Astrocyte (in vitro differentiated cells and primary cell): ENCODE data around the gene G6PC3. TPM values are rescaled to one million over a fixed set of nuclear protein-coding genes. Genes with fewer than 3 reads are reported as not detected.
A peak's percentile ranks its signal among the peaks of the same experiment; 100 is the strongest.
"Not testable (repeated sequence)": the region's sequence is repeated elsewhere in the genome, so short reads cannot be mapped to it uniquely, and the experiment has no call there.

Source experiments
- DNase-seq: peaks from one replicate; pipeline ENCODE4 v3.0.0-alpha.2; 2010; ENCODE audit warnings: low read depth
- FAIRE-seq: peaks from 2 replicates; lab custom pipeline; 2011; peaks lifted over from hg19 to GRCh38; lab: Jason Lieb, UNC
- H2AFZ ChIP-seq: 2 replicates; pipeline ENCODE4 v1.6.0; 2012; ENCODE audit warnings: low read depth, low read length, inconsistent platforms
- H3K27ac ChIP-seq: 2 replicates; pipeline ENCODE4 v1.5.1; 2011; ENCODE audit warnings: low read depth, low read length, inconsistent platforms
- H3K27me3 ChIP-seq: 2 replicates; pipeline ENCODE4 v1.6.0; 2011; ENCODE audit warnings: low read length, inconsistent platforms; ENCODE audit not compliant: insufficient read depth
- H3K36me3 ChIP-seq: 2 replicates; pipeline ENCODE4 v1.5.1; 2011; ENCODE audit warnings: low read length, inconsistent platforms; ENCODE audit not compliant: insufficient read depth
- H3K4me1 ChIP-seq: 2 replicates; pipeline ENCODE4 v1.5.1; 2011; ENCODE audit warnings: low read length, inconsistent platforms; ENCODE audit not compliant: insufficient read depth
- H3K4me2 ChIP-seq: 2 replicates; pipeline ENCODE4 v1.6.0; 2012; ENCODE audit warnings: low read length, inconsistent platforms
- H3K4me3 ChIP-seq: 2 replicates; pipeline ENCODE4 v1.5.1; 2011; ENCODE audit warnings: low read depth, mild to moderate bottlenecking, low read length, inconsistent platforms; ENCODE audit not compliant: insufficient read depth
- H3K79me2 ChIP-seq: 2 replicates; pipeline ENCODE4 v1.6.0; 2012; ENCODE audit warnings: mild to moderate bottlenecking, low read length, inconsistent platforms; ENCODE audit not compliant: insufficient read depth
- H3K9ac ChIP-seq: 2 replicates; pipeline ENCODE4 v1.6.0; 2012; ENCODE audit warnings: mild to moderate bottlenecking, low read length, inconsistent platforms
- H3K9me3 ChIP-seq: 2 replicates; pipeline ENCODE4 v1.5.1; 2012; ENCODE audit warnings: low read depth, mild to moderate bottlenecking, low read length, inconsistent platforms; ENCODE audit not compliant: insufficient read depth
- H4K20me1 ChIP-seq: 2 replicates; pipeline ENCODE4 v1.6.0; 2012; ENCODE audit warnings: low read length, inconsistent platforms; ENCODE audit not compliant: insufficient read depth
- H3K27ac Mint-ChIP-seq: one replicate; pipeline ENCODE4 v1.8.0; 2021; ENCODE audit warnings: mild to moderate bottlenecking, mixed read lengths; ENCODE audit not compliant: unreplicated experiment
- H3K27me3 Mint-ChIP-seq: one replicate; pipeline ENCODE4 v1.8.0; 2021; ENCODE audit warnings: low read depth, mixed read lengths; ENCODE audit not compliant: unreplicated experiment
- H3K36me3 Mint-ChIP-seq: one replicate; pipeline ENCODE4 v1.8.0; 2021; ENCODE audit warnings: low read depth, mixed read lengths; ENCODE audit not compliant: unreplicated experiment
- H3K4me1 Mint-ChIP-seq: one replicate; pipeline ENCODE4 v1.8.0; 2021; ENCODE audit warnings: low read depth, mixed read lengths; ENCODE audit not compliant: unreplicated experiment
- H3K4me3 Mint-ChIP-seq: one replicate; pipeline ENCODE4 v1.8.0; 2021; ENCODE audit warnings: mild to moderate bottlenecking, moderate library complexity, mixed read lengths; ENCODE audit not compliant: unreplicated experiment
- H3K9me3 Mint-ChIP-seq: one replicate; pipeline ENCODE4 v1.8.0; 2021; ENCODE audit warnings: mild to moderate bottlenecking, mixed read lengths; ENCODE audit not compliant: unreplicated experiment
- EZH2 ChIP-seq: IDR thresholded peaks from 2 replicates; pipeline ENCODE4 v1.6.1; 2012; ENCODE audit warnings: mild to moderate bottlenecking, low read length, inconsistent platforms; ENCODE audit not compliant: insufficient read depth
- total RNA-seq: library from RNA; stranded (reverse); gene quantifications from 2 replicates; pipeline ENCODE4 v1.2.1, GENCODE V29; 2021
- TF ChIP-seq, protein P1 (sequence below): IDR thresholded peaks from 2 replicates; pipeline ENCODE4 v1.5.1; 2011; ENCODE audit warnings: low read depth, mild to moderate bottlenecking, inconsistent platforms, low read length, moderate library complexity; ENCODE audit not compliant: insufficient read depth

G6PC3 gene
- total RNA-seq, 1 donor from 2014 or later, result 94.5 TPM

DNA sequence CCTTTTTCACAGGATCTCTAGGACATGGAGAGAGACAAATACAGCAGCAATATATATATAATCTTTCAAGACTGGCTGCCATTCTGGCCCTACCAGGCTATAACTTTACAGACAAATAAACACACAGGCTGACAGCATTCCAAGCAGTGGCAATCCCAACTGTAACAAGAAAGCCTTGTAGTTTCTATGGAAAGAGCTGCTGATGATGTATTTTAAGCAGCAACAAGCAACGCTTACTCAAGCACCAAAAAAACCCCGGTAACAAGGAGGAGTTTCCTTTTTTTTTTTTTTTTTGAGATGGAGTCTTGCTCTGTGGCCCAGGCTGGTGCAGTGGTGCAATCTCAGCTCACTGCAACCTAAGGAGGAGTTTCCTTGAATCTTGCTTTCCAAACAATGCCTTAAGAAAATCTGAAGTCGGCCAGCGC, 27.3 kb upstream of the G6PC3 start:
- DNase-seq (no peak), FAIRE-seq (no peak)
- Mint-ChIP-seq H3K27ac (peak overlapping the region; percentile 77), H3K4me1 (peaks cover 39% of the 10 kb centered on the region), H3K36me3 (peaks cover 4% of the 10 kb centered on the region), H3K27me3 (no peaks in the 10 kb centered on the region), H3K4me3 (no peak overlapping the region), H3K9me3 (no peaks in the 10 kb centered on the region)
- no peak overlapping the region for H3K4me2 ChIP-seq
- H3K4me3 ChIP-seq, result no peak overlapping the region
- TF ChIP-seq, protein P1, sequence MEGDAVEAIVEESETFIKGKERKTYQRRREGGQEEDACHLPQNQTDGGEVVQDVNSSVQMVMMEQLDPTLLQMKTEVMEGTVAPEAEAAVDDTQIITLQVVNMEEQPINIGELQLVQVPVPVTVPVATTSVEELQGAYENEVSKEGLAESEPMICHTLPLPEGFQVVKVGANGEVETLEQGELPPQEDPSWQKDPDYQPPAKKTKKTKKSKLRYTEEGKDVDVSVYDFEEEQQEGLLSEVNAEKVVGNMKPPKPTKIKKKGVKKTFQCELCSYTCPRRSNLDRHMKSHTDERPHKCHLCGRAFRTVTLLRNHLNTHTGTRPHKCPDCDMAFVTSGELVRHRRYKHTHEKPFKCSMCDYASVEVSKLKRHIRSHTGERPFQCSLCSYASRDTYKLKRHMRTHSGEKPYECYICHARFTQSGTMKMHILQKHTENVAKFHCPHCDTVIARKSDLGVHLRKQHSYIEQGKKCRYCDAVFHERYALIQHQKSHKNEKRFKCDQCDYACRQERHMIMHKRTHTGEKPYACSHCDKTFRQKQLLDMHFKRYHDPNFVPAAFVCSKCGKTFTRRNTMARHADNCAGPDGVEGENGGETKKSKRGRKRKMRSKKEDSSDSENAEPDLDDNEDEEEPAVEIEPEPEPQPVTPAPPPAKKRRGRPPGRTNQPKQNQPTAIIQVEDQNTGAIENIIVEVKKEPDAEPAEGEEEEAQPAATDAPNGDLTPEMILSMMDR, result no peak
- TF ChIP-seq EZH2, result no peak
- peaks cover 17% of the 10 kb centered on the region for H3K36me3 ChIP-seq
- H3K9ac ChIP-seq, result no peak overlapping the region
- peaks cover 79% of the 10 kb centered on the region for H4K20me1 ChIP-seq
- peaks cover 5% of the 10 kb centered on the region for H3K4me1 ChIP-seq
- H2AFZ ChIP-seq, result no peak overlapping the region
- no peaks in the 10 kb centered on the region for H3K9me3 ChIP-seq
- H3K27me3 ChIP-seq, result no peaks in the 10 kb centered on the region
- peaks cover 75% of the 10 kb centered on the region for H3K79me2 ChIP-seq
- H3K27ac ChIP-seq, result no peak overlapping the region

DNA sequence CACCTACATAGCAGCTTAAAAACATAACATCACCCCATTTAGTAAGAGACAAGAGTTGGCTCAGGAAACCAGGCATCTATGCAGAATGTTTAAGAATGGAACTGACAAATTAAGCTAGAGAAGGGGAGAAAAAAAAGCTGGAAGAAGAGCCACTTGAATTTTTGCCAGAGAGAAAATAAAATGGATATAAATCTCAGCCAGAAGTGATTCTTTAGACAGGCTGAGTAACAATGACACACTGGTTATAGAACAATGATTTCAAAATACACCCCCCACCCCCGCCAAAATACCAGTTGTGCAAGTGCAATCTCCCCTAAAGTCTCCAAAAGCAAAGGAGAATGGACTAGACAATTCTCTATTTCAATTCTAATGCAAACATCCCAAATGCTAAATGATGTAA, 26.5 kb upstream of the G6PC3 start:
- TF ChIP-seq EZH2, result no peak
- TF ChIP-seq, protein P1, result no peak
- no peak overlapping the region for H3K27ac ChIP-seq
- no peak overlapping the region for H3K4me2 ChIP-seq
- H3K79me2 ChIP-seq, result peaks cover 79% of the 10 kb centered on the region
- FAIRE-seq, result no peak
- peak; percentile 29 for DNase-seq
- peaks cover 37% of the 10 kb centered on the region for H3K4me1 Mint-ChIP-seq
- no peaks in the 10 kb centered on the region for H3K9me3 ChIP-seq
- no peak overlapping the region for H2AFZ ChIP-seq
- H3K36me3 ChIP-seq, result peaks cover 20% of the 10 kb centered on the region
- H3K9me3 Mint-ChIP-seq, result no peaks in the 10 kb centered on the region
- H3K4me3 Mint-ChIP-seq, result peak overlapping the region; percentile 41
- H3K4me1 ChIP-seq, result peaks cover 5% of the 10 kb centered on the region
- H4K20me1 ChIP-seq, result peaks cover 80% of the 10 kb centered on the region
- H3K27me3 ChIP-seq, result no peaks in the 10 kb centered on the region
- H3K27ac Mint-ChIP-seq, result no peak overlapping the region
- no peak overlapping the region for H3K9ac ChIP-seq
- peaks cover 2% of the 10 kb centered on the region for H3K36me3 Mint-ChIP-seq
- H3K27me3 Mint-ChIP-seq, result no peaks in the 10 kb centered on the region
- H3K4me3 ChIP-seq, result no peak overlapping the region

DNA sequence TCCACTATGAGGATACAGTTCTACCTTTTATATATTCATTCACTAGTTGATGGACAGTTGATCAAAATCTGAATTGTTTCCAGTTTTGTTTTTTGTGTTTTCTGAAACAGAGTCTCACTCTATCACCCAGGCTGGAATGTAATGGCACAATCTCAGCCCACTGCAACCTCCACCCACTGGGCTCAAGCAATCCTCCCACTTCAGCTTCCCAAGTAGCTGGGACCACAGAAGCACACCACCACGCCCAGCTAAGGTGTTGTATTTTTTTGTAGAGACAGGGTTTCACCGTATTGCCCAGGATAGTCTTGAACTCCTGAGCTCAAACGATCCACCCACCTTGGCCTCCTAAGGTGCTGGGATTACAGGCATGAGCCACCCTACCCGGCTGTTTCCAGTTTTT, 25.0 kb upstream of the G6PC3 start:
- Histone ChIP-seq H3K79me2 (peaks cover 82% of the 10 kb centered on the region), H3K4me2 (no peak overlapping the region), H2AFZ (no peak overlapping the region), H3K4me3 (no peak overlapping the region), H3K27ac (no peak overlapping the region), H3K9me3 (no peaks in the 10 kb centered on the region), H3K36me3 (peaks cover 23% of the 10 kb centered on the region), H4K20me1 (peaks cover 82% of the 10 kb centered on the region), H3K9ac (no peak overlapping the region), H3K27me3 (no peaks in the 10 kb centered on the region), H3K4me1 (peaks cover 2% of the 10 kb centered on the region)
- FAIRE-seq (no peak), DNase-seq (no peak)
- peaks cover 28% of the 10 kb centered on the region for H3K4me1 Mint-ChIP-seq
- no peaks in the 10 kb centered on the region for H3K27me3 Mint-ChIP-seq
- no peak overlapping the region for H3K27ac Mint-ChIP-seq
- TF ChIP-seq EZH2, result no peak
- TF ChIP-seq, protein P1, result no peak
- no peaks in the 10 kb centered on the region for H3K9me3 Mint-ChIP-seq
- H3K4me3 Mint-ChIP-seq, result no peak overlapping the region
- peaks cover 5% of the 10 kb centered on the region for H3K36me3 Mint-ChIP-seq

DNA sequence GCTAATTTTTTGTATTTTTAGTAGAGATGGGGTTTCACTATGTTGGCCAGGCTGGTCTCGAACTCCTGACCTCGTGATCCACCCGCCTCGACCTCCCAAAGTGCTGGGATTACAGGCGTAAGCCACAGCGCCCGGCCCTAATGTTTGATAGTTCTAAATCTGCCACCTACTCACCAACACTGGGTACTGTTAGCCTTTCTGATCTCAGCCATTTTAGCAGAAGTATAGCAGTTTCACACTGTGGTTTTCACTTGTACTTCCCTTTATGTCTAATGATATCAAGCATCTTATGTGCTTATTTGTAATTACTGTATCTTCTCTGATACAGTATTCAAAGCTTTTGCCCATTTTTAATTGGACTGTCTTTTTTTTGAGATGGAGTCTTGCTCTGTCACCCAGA, 23.6 kb upstream of the G6PC3 start:
- Mint-ChIP-seq H3K4me3 (peak overlapping the region; percentile 54), H3K4me1 (peaks cover 17% of the 10 kb centered on the region)
- H3K4me3 ChIP-seq, H3K27ac Mint-ChIP-seq, FAIRE-seq, H3K27me3 ChIP-seq, H3K9me3 Mint-ChIP-seq, H3K9ac ChIP-seq, H3K36me3 Mint-ChIP-seq, H2AFZ ChIP-seq, H3K4me2 ChIP-seq, H3K9me3 ChIP-seq, DNase-seq, H3K27ac ChIP-seq, H3K27me3 Mint-ChIP-seq, H3K4me1 ChIP-seq: not testable (repeated sequence)
- Histone ChIP-seq H3K36me3 (peaks cover 23% of the 10 kb centered on the region), H3K79me2 (peaks cover 80% of the 10 kb centered on the region), H4K20me1 (peaks cover 73% of the 10 kb centered on the region)
